Endodermal cell (in vitro differentiated cells): ENCODE data around the gene CFAP52. TPM values are rescaled to one million over a fixed set of nuclear protein-coding genes. Genes with fewer than 3 reads are reported as not detected.
A peak's percentile ranks its signal among the peaks of the same experiment; 100 is the strongest.

ENCODE experiments used
- DNase-seq: peaks from one replicate; pipeline ENCODE4 v3.0.0-alpha.2; 2017
- H3K27ac ChIP-seq: 2 replicates; pipeline ENCODE4 v1.5.1; 2013; ENCODE audit warnings: mild to moderate bottlenecking, low read depth, low read length, moderate library complexity
- H3K27me3 ChIP-seq: 2 replicates; pipeline ENCODE4 v1.6.1; 2013; ENCODE audit warnings: mild to moderate bottlenecking, low read length, moderate library complexity; ENCODE audit not compliant: insufficient read depth, control insufficient read depth, poor library complexity, severe bottlenecking
- H3K36me3 ChIP-seq: 2 replicates; pipeline ENCODE4 v1.7.0; 2013; ENCODE audit warnings: mild to moderate bottlenecking, low read length, moderate library complexity; ENCODE audit not compliant: control insufficient read depth, insufficient read depth
- H3K4me1 ChIP-seq: one replicate; pipeline ENCODE4 v1.7.0; 2013; ENCODE audit warnings: low read length; ENCODE audit not compliant: control insufficient read depth, insufficient read depth
- H3K4me3 ChIP-seq: 2 replicates; pipeline ENCODE4 v1.5.1; 2013; ENCODE audit warnings: mild to moderate bottlenecking, low read length, moderate library complexity
- H3K9ac ChIP-seq: 2 replicates; pipeline ENCODE4 v1.6.1; 2013; ENCODE audit warnings: mild to moderate bottlenecking, low read length, moderate library complexity; ENCODE audit not compliant: poor library complexity, severe bottlenecking; ENCODE audit errors: extremely low read depth
- H3K9me3 ChIP-seq: 2 replicates; pipeline ENCODE4 v1.6.1; 2013; ENCODE audit warnings: mild to moderate bottlenecking, low read length, moderate library complexity; ENCODE audit not compliant: control insufficient read depth
- H3K27ac Mint-ChIP-seq: 2 replicates; pipeline ENCODE4 v1.8.0; 2020; ENCODE audit warnings: mixed read lengths
- H3K27me3 Mint-ChIP-seq: 2 replicates; pipeline ENCODE4 v1.8.0; 2021; ENCODE audit warnings: mild to moderate bottlenecking, mixed read lengths; ENCODE audit not compliant: insufficient read depth
- H3K36me3 Mint-ChIP-seq: 2 replicates; pipeline ENCODE4 v1.8.0; 2020; ENCODE audit warnings: low read depth, mixed read lengths
- H3K4me1 Mint-ChIP-seq: 2 replicates; pipeline ENCODE4 v1.8.0; 2020; ENCODE audit warnings: mixed read lengths
- H3K4me3 Mint-ChIP-seq: 2 replicates; pipeline ENCODE4 v1.8.0; 2020; ENCODE audit warnings: mild to moderate bottlenecking, moderate library complexity, mixed read lengths
- H3K9me3 Mint-ChIP-seq: 2 replicates; pipeline ENCODE4 v1.8.0; 2020; ENCODE audit warnings: mild to moderate bottlenecking, mixed read lengths
- CTCF ChIP-seq: fragments of 200-600 bp; sonication (generic); conservative IDR thresholded peaks from 2 replicates; pipeline ENCODE4 v1.5.0; 2021; ENCODE audit warnings: antibody characterized with exemption, mild to moderate bottlenecking
- WGBS, 2 experiments: methylation state at CpG; one replicate each; pipeline versions ENCODE4 v1.1.5 to v1.1.7; 2013; ENCODE audit warnings: missing lambda C conversion rate in 2 of 2, mixed read lengths in 1 of 2; ENCODE audit not compliant: insufficient coverage in 1 of 2, insufficient read length in 1 of 2; 5-methylcytosine and 5-hydroxymethylcytosine counted together
- total RNA-seq, 2 donors: library from RNA; stranded (reverse); fragmentation: NEBNext Ultra II Directional in 1 of 2; extraction: Animal tissue kit (Norgen Biotek cat#: 25700) in 1 of 2; gene quantifications; 2 replicates in 1 of 2; 3 replicates in 1 of 2; pipeline ENCODE4 v1.2.1, GENCODE V29; 2021

The CFAP52 gene
- total RNA-seq, 2 donors from 2014 or later = 0.29 to 0.51 TPM

GRCh38 chr17:9669551-9670008 lies 93.1 kb downstream of the CFAP52 start:
- H3K4me1 ChIP-seq = peaks cover 15% of the 10 kb centered on the region
- peaks cover 13% of the 10 kb centered on the region for H3K9me3 Mint-ChIP-seq
- H3K27me3 Mint-ChIP-seq = no peaks in the 10 kb centered on the region
- TF ChIP-seq CTCF = no peak
- H3K4me1 Mint-ChIP-seq = peaks cover 45% of the 10 kb centered on the region
- WGBS, 2 experiments = 75 to 91% methylated on average over 5 to 6 of the region's 6 CpGs
- peaks cover 11% of the 10 kb centered on the region for H3K9me3 ChIP-seq
- H3K27ac ChIP-seq = no peak overlapping the region
- H3K4me3 Mint-ChIP-seq = peak overlapping the region; percentile 37
- peak overlapping the region; percentile 48 for H3K4me3 ChIP-seq
- DNase-seq = peak; percentile 81
- H3K9ac ChIP-seq = no peak overlapping the region
- H3K27me3 ChIP-seq = no peaks in the 10 kb centered on the region
- no peaks in the 10 kb centered on the region for H3K36me3 ChIP-seq
- H3K27ac Mint-ChIP-seq = peak overlapping the region; percentile 69
- peaks cover 47% of the 10 kb centered on the region for H3K36me3 Mint-ChIP-seq

DNA sequence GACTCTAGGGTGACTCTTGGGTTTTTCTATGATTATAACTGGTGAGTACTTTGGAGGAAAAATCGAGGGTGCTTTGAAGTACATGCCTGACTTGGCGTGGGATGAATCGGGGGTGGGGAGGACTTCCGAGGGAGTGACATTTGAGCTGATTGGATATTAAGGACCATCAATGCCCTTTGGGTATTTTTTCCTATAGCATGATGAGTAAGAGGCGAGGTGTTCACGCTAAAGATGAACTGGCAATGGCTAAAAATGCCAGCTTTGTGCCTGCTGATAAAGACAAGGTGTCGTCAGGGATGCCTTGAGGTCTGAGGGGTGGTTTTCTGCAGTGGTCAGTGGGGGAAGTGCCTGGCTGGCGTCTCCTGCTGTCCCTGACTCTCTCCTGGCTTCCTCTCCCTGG lies 94.2 kb downstream of the CFAP52 start:
- DNase-seq = peak; percentile 50
- Histone ChIP-seq H3K27ac (no peak overlapping the region), H3K4me3 (no peak overlapping the region), H3K9ac (no peak overlapping the region), H3K9me3 (peaks cover 5% of the 10 kb centered on the region), H3K4me1 (peaks cover 15% of the 10 kb centered on the region), H3K27me3 (no peaks in the 10 kb centered on the region), H3K36me3 (no peaks in the 10 kb centered on the region)
- Mint-ChIP-seq H3K9me3 (peaks cover 3% of the 10 kb centered on the region), H3K36me3 (peaks cover 37% of the 10 kb centered on the region), H3K27me3 (no peaks in the 10 kb centered on the region), H3K27ac (no peak overlapping the region), H3K4me1 (peaks cover 45% of the 10 kb centered on the region), H3K4me3 (peak overlapping the region; percentile 9)
- TF ChIP-seq CTCF = no peak
- 81 to 82% methylated on average over 5 to 8 of the region's 8 CpGs for WGBS, 2 experiments

- Mint-ChIP-seq H3K4me1 (peaks cover 44% of the 10 kb centered on the region), H3K27me3 (no peaks in the 10 kb centered on the region), H3K4me3 (no peak overlapping the region), H3K27ac (peak overlapping the region; percentile 4), H3K9me3 (no peaks in the 10 kb centered on the region), H3K36me3 (peaks cover 29% of the 10 kb centered on the region)
- H3K36me3 ChIP-seq = peaks cover under 1% of the 10 kb centered on the region
- H3K4me3 ChIP-seq = no peak overlapping the region
- H3K27ac ChIP-seq = no peak overlapping the region
- H3K27me3 ChIP-seq = no peaks in the 10 kb centered on the region
- TF ChIP-seq CTCF = no peak
- WGBS, 2 experiments = 76 to 85% methylated on average over 3 to 4 of the region's 4 CpGs
- no peak overlapping the region for H3K9ac ChIP-seq
- H3K4me1 ChIP-seq = peaks cover 15% of the 10 kb centered on the region
- H3K9me3 ChIP-seq = no peaks in the 10 kb centered on the region
- DNase-seq = peak; percentile 42
These were observed 95.1 kb downstream of the CFAP52 start for GRCh38 chr17:9671559-9671958.
